Osteocyte (in vitro differentiated cells): ENCODE results near the gene HDAC9. TPM values are rescaled to one million over a fixed set of nuclear protein-coding genes. Genes with fewer than 3 reads are reported as not detected.
A peak's percentile ranks its signal among the peaks of the same experiment; 100 is the strongest.

ENCODE experiments used
- DNase-seq: peaks from one replicate; pipeline ENCODE4 v3.0.0; 2021; ENCODE audit warnings: mixed read lengths; ENCODE audit not compliant: unreplicated experiment; ENCODE audit errors: extremely low spot score
- H3K27ac Mint-ChIP-seq: one replicate; pipeline ENCODE4 v1.8.0; 2021; ENCODE audit warnings: mild to moderate bottlenecking, mixed read lengths; ENCODE audit not compliant: unreplicated experiment
- H3K27me3 Mint-ChIP-seq: one replicate; pipeline ENCODE4 v1.8.0; 2021; ENCODE audit warnings: mixed read lengths; ENCODE audit not compliant: unreplicated experiment
- H3K36me3 Mint-ChIP-seq: one replicate; pipeline ENCODE4 v1.8.0; 2021; ENCODE audit warnings: mixed read lengths; ENCODE audit not compliant: unreplicated experiment
- H3K4me1 Mint-ChIP-seq: one replicate; pipeline ENCODE4 v1.8.0; 2021; ENCODE audit warnings: mixed read lengths; ENCODE audit not compliant: unreplicated experiment
- H3K4me3 Mint-ChIP-seq: one replicate; pipeline ENCODE4 v1.8.0; 2021; ENCODE audit warnings: mild to moderate bottlenecking, moderate library complexity, mixed read lengths; ENCODE audit not compliant: unreplicated experiment
- H3K9me3 Mint-ChIP-seq: one replicate; pipeline ENCODE4 v1.8.0; 2021; ENCODE audit warnings: mixed read lengths; ENCODE audit not compliant: unreplicated experiment
- total RNA-seq: library from RNA; stranded (reverse); gene quantifications from 2 replicates; pipeline ENCODE4 v1.2.1, GENCODE V29; 2021
- TF ChIP-seq, protein P1 (sequence below): fragments of 200-600 bp; sonication (generic); IDR thresholded peaks from 2 replicates; pipeline ENCODE4 v1.5.0; 2021; ENCODE audit warnings: antibody characterized with exemption, mild to moderate bottlenecking, moderate library complexity

Gene HDAC9
- total RNA-seq, 1 donor from 2014 or later, result 0.81 TPM

DNA sequence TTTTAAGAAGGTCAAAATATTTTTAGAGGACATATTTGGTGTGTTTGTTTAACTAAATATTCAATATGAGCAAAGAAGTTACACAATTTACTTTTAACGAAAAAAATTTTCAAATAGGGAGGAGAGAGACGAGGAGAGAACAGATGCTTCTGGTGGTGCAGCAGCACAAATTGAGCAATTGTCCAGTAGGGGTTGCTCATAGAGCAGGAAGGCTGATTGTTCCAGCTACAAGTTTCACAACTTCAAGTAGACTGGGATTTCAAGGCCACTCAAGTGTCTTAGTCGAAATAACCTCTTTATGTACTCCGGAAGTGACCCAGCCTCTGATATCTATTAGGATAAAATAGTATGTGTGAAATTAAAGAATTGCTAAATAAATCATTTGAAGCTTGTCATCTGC lies 197.9 kb downstream of the HDAC9 start:
- Mint-ChIP-seq H3K9me3 (peaks cover 5% of the 10 kb centered on the region), H3K27ac (no peak overlapping the region), H3K27me3 (no peaks in the 10 kb centered on the region), H3K4me3 (no peak overlapping the region), H3K4me1 (peaks cover 11% of the 10 kb centered on the region), H3K36me3 (no peaks in the 10 kb centered on the region)
- TF ChIP-seq, protein P1, sequence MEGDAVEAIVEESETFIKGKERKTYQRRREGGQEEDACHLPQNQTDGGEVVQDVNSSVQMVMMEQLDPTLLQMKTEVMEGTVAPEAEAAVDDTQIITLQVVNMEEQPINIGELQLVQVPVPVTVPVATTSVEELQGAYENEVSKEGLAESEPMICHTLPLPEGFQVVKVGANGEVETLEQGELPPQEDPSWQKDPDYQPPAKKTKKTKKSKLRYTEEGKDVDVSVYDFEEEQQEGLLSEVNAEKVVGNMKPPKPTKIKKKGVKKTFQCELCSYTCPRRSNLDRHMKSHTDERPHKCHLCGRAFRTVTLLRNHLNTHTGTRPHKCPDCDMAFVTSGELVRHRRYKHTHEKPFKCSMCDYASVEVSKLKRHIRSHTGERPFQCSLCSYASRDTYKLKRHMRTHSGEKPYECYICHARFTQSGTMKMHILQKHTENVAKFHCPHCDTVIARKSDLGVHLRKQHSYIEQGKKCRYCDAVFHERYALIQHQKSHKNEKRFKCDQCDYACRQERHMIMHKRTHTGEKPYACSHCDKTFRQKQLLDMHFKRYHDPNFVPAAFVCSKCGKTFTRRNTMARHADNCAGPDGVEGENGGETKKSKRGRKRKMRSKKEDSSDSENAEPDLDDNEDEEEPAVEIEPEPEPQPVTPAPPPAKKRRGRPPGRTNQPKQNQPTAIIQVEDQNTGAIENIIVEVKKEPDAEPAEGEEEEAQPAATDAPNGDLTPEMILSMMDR, result peak; percentile 95
- DNase-seq, result no peak

DNA sequence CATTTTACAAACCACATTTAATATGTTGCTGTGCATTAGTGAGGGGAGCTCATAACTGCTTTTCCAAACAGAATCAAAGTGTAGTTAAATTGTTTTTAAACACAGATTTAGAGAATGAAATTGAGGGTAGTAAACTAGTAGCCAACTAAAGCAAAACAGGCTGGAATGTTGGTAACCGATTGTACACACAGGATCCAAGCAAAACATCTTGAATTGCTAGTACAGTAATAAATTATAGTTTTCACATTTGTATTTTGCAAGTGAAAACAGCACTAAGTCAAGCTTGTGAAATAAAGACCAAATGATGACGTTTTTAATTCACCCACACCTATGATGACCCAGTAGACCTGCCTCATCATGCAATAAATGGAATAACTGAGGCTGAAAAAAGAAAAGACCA lies 198.3 kb downstream of the HDAC9 start:
- Mint-ChIP-seq H3K4me3 (no peak overlapping the region), H3K36me3 (no peaks in the 10 kb centered on the region), H3K27me3 (no peaks in the 10 kb centered on the region), H3K4me1 (peaks cover 11% of the 10 kb centered on the region), H3K9me3 (peaks cover 5% of the 10 kb centered on the region), H3K27ac (no peak overlapping the region)
- TF ChIP-seq, protein P1, result no peak
- no peak for DNase-seq

DNA sequence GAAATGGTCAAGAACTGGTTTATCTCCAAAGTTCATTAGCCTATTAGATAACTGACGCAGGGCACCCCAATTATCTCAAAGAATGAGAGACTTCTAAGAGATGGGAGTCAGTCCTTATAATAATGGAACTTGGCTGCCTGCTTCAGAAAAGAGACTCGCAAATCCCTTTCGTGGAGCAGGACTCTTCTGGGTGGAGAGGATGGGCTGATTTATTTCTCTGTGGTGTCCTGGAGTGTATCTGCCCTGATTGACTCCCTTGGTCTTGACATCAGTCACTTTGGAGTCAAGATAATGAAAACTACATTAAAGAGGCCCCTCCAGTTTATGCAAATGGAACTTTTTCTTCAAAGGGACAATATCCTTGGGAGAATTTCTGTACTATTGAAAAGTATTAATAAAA lies 198.9 kb downstream of the HDAC9 start:
- Mint-ChIP-seq H3K4me3 (no peak overlapping the region), H3K9me3 (peaks cover 5% of the 10 kb centered on the region), H3K27ac (no peak overlapping the region), H3K36me3 (no peaks in the 10 kb centered on the region), H3K4me1 (peaks cover 11% of the 10 kb centered on the region), H3K27me3 (no peaks in the 10 kb centered on the region)
- TF ChIP-seq, protein P1, result no peak
- no peak for DNase-seq

DNA sequence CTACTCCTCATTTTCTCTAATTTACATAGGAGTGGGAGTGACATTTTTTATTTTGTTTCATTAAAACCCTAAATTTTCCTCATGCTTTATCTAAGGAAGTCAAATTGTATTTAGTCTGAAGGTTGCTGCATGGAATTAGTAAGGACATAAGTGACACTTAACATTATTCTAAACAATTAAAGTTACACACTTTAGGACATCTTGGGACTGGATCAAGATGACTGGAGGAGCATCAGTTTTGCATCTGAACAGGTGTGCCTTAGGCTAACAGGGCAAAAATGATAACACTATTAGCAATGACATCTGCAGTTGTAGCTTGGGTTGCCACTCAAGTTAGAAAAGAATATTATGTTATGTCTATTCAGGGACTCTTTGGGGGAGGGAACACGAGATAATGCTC lies 199.4 kb downstream of the HDAC9 start:
- H3K36me3 Mint-ChIP-seq, result no peaks in the 10 kb centered on the region
- H3K4me3 Mint-ChIP-seq, result no peak overlapping the region

DNA sequence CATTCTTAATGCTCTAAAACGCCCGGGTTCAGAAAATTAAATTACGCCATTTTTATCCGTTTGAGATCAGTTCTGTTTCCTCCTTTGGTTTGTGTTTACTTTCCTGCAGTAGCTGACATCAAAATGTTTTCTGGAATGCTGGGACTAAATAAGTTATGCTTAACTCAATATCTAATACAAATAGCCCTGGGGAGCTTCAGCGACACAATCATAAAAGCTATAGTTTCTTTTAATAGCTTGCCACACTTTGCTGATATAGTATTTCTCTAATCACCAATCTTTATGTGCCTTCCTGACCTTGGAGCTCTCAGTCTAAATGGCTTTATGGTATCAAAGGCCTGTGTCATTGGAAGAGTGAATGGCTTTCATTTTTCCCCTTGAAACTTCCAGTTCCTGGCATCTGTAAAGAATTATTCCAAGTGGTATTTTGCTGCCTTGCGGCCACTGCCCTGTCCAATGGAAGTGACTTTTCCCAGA lies 202.7 kb downstream of the HDAC9 start:
- Mint-ChIP-seq H3K36me3 (no peaks in the 10 kb centered on the region), H3K4me3 (no peak overlapping the region), H3K27ac (no peak overlapping the region), H3K4me1 (peaks cover 9% of the 10 kb centered on the region), H3K9me3 (peaks cover 5% of the 10 kb centered on the region), H3K27me3 (no peaks in the 10 kb centered on the region)
- TF ChIP-seq, protein P1, result no peak
- DNase-seq, result no peak

More for the DNA sequence above, 199.4 kb downstream of the HDAC9 start:
- peaks cover 11% of the 10 kb centered on the region for H3K4me1 Mint-ChIP-seq
- TF ChIP-seq, protein P1, result no peak
- peaks cover 5% of the 10 kb centered on the region for H3K9me3 Mint-ChIP-seq
- no peak for DNase-seq
- no peaks in the 10 kb centered on the region for H3K27me3 Mint-ChIP-seq
- H3K27ac Mint-ChIP-seq, result no peak overlapping the region
